H9 (cell line): ENCODE results near the gene RASSF8. TPM values are rescaled to one million over a fixed set of nuclear protein-coding genes. Genes with fewer than 3 reads are reported as not detected.

Experiments
- DNase-seq: peaks from one replicate; pipeline ENCODE4 v3.0.0-alpha.2; 2017
- H2AFZ ChIP-seq: one replicate; pipeline ENCODE4 v1.6.1; 2013; ENCODE audit warnings: mild to moderate bottlenecking, low read length, control low read depth, moderate library complexity
- H2AK5ac ChIP-seq: 2 replicates; pipeline ENCODE4 v1.6.1; 2013; ENCODE audit warnings: low read length, control low read depth, mixed read lengths; ENCODE audit not compliant: insufficient read length
- H2BK120ac ChIP-seq: one replicate; pipeline ENCODE4 v1.6.1; 2013; ENCODE audit warnings: low read depth, mild to moderate bottlenecking, low read length, control low read depth, inconsistent platforms; ENCODE audit not compliant: poor library complexity, severe bottlenecking
- H2BK12ac ChIP-seq: 2 replicates; pipeline ENCODE4 v1.6.1; 2013; ENCODE audit warnings: low read length, control low read depth, mixed read lengths, low read depth; ENCODE audit not compliant: insufficient read length
- H2BK15ac ChIP-seq: 2 replicates; pipeline ENCODE4 v1.6.1; 2013; ENCODE audit warnings: low read depth, low read length, control low read depth
- H2BK20ac ChIP-seq: one replicate; pipeline ENCODE4 v1.6.1; 2013; ENCODE audit warnings: low read depth, mild to moderate bottlenecking, low read length, control low read depth, inconsistent platforms; ENCODE audit not compliant: poor library complexity, severe bottlenecking
- H2BK5ac ChIP-seq: 2 replicates; pipeline ENCODE4 v1.6.1; 2013; ENCODE audit warnings: low read length, control low read depth, mixed read lengths; ENCODE audit not compliant: insufficient read length
- H3K14ac ChIP-seq: 2 replicates; pipeline ENCODE4 v1.6.1; 2013; ENCODE audit warnings: low read length, control low read depth; ENCODE audit not compliant: insufficient read depth
- H3K18ac ChIP-seq: 2 replicates; pipeline ENCODE4 v1.6.1; 2013; ENCODE audit warnings: low read depth, mild to moderate bottlenecking, mixed read lengths, low read length, control low read depth; ENCODE audit not compliant: insufficient read length
- H3K23ac ChIP-seq: 2 replicates; pipeline ENCODE4 v1.6.1; 2013; ENCODE audit warnings: low read length, control low read depth, mixed read lengths, low read depth; ENCODE audit not compliant: insufficient read length
- H3K23me2 ChIP-seq: 2 replicates; pipeline ENCODE4 v1.6.1; 2013; ENCODE audit warnings: low read depth, mild to moderate bottlenecking, mixed read lengths, low read length, control low read depth; ENCODE audit not compliant: insufficient read length, poor library complexity, severe bottlenecking
- H3K27ac ChIP-seq: 2 replicates; pipeline ENCODE4 v1.5.1; 2013; ENCODE audit warnings: low read length, control low read depth, mixed read lengths, low read depth; ENCODE audit not compliant: insufficient read length
- H3K27me3 ChIP-seq: 2 replicates; pipeline ENCODE4 v1.6.1; 2013; ENCODE audit warnings: low read length, control low read depth, inconsistent platforms; ENCODE audit not compliant: insufficient read depth
- H3K4ac ChIP-seq: 2 replicates; pipeline ENCODE4 v1.6.1; 2013; ENCODE audit warnings: low read depth, mild to moderate bottlenecking, control low read depth, inconsistent platforms, low read length, moderate library complexity
- H3K4me1 ChIP-seq: 2 replicates; pipeline ENCODE4 v1.6.1; 2013; ENCODE audit warnings: low read length, control low read depth, inconsistent platforms; ENCODE audit not compliant: insufficient read depth
- H3K4me2 ChIP-seq: 2 replicates; pipeline ENCODE4 v1.6.1; 2013; ENCODE audit warnings: low read length, control low read depth, mixed read lengths; ENCODE audit not compliant: insufficient read length, insufficient read depth
- H3K56ac ChIP-seq: 2 replicates; pipeline ENCODE4 v1.6.1; 2013; ENCODE audit warnings: low read depth, mild to moderate bottlenecking, mixed read lengths, low read length, control low read depth; ENCODE audit not compliant: insufficient read length
- H3K79me1 ChIP-seq: 2 replicates; pipeline ENCODE4 v1.6.1; 2013; ENCODE audit warnings: low read depth, mild to moderate bottlenecking, moderate library complexity, low read length, control low read depth, inconsistent platforms; ENCODE audit not compliant: insufficient read depth, poor library complexity, severe bottlenecking
- H3K79me2 ChIP-seq: 2 replicates; pipeline ENCODE4 v1.6.1; 2013; ENCODE audit warnings: low read length, control low read depth, inconsistent platforms; ENCODE audit not compliant: insufficient read depth
- H3K9ac ChIP-seq: 2 replicates; pipeline ENCODE4 v1.6.1; 2013; ENCODE audit warnings: low read length, control low read depth, mixed read lengths; ENCODE audit not compliant: insufficient read length; ENCODE audit errors: extremely low read depth
- H3K9me3 ChIP-seq: one replicate; pipeline ENCODE4 v1.6.1; 2013; ENCODE audit warnings: low read depth, low read length, inconsistent platforms; ENCODE audit not compliant: control insufficient read depth
- H3T11ph ChIP-seq: one replicate; pipeline ENCODE4 v1.6.1; 2013; ENCODE audit warnings: mild to moderate bottlenecking, low read length, control low read depth, inconsistent platforms
- H4K20me1 ChIP-seq: one replicate; pipeline ENCODE4 v1.6.1; 2013; ENCODE audit not compliant: control insufficient read depth, insufficient read length, insufficient read depth
- H4K5ac ChIP-seq: 2 replicates; pipeline ENCODE4 v1.6.1; 2013; ENCODE audit warnings: low read depth, mild to moderate bottlenecking, mixed read lengths, low read length, control low read depth; ENCODE audit not compliant: insufficient read length
- H4K8ac ChIP-seq: replicated peaks from 2 replicates; pipeline ENCODE4 v1.6.1; 2013; ENCODE audit warnings: low read length, control low read depth, mixed read lengths, low read depth; ENCODE audit not compliant: insufficient read length
- H4K91ac ChIP-seq: 2 replicates; pipeline ENCODE4 v1.6.1; 2013; ENCODE audit warnings: low read depth, mild to moderate bottlenecking, moderate library complexity, mixed read lengths, low read length, control low read depth; ENCODE audit not compliant: insufficient read length
- H3K27ac Mint-ChIP-seq, 3 experiments: 2 replicates in 2 of 3; 3 replicates in 1 of 3; pipeline ENCODE4 v1.8.0; 2020 to 2021; ENCODE audit warnings: mixed read lengths in 3 of 3, mild to moderate bottlenecking in 1 of 3, moderate library complexity in 1 of 3
- H3K27me3 Mint-ChIP-seq: 2 replicates; pipeline ENCODE4 v1.8.0; 2021; ENCODE audit warnings: low read depth, mild to moderate bottlenecking, moderate library complexity, mixed read lengths
- H3K36me3 Mint-ChIP-seq, 3 experiments: 2 replicates in 2 of 3; 3 replicates in 1 of 3; pipeline ENCODE4 v1.8.0; 2020 to 2021; ENCODE audit warnings: low read depth in 3 of 3, mixed read lengths in 3 of 3; ENCODE audit not compliant: insufficient read depth in 1 of 3
- H3K4me1 Mint-ChIP-seq, 2 experiments: 2 replicates each; pipeline ENCODE4 v1.8.0; 2020; ENCODE audit warnings: mixed read lengths in 2 of 2
- H3K4me3 Mint-ChIP-seq, 2 experiments: 2 replicates in 1 of 2; 3 replicates in 1 of 2; pipeline ENCODE4 v1.8.0; 2020 to 2021; ENCODE audit warnings: mild to moderate bottlenecking in 2 of 2, mixed read lengths in 2 of 2, moderate library complexity in 1 of 2
- H3K9me3 Mint-ChIP-seq, 2 experiments: 2 replicates in 1 of 2; 3 replicates in 1 of 2; pipeline ENCODE4 v1.8.0; 2020; ENCODE audit warnings: mild to moderate bottlenecking in 2 of 2, mixed read lengths in 2 of 2, moderate library complexity in 1 of 2
- WGBS: extraction: QIAGEN DNeasy Blood & Tissue Kit; methylation state at CpG from one replicate; pipeline ENCODE4 v1.1.7; 2013; ENCODE audit warnings: missing lambda C conversion rate, low lambda C conversion rate, mixed read lengths; ENCODE audit not compliant: insufficient read length; ENCODE audit errors: extremely low coverage; 5-methylcytosine and 5-hydroxymethylcytosine counted together
- total RNA-seq: library from RNA; stranded (reverse); gene quantifications from 2 replicates; pipeline ENCODE4 v1.2.1, GENCODE V29; 2021
- TF ChIP-seq, protein P1 (sequence below): fragments of 200-600 bp; sonication (generic); conservative IDR thresholded peaks from 3 replicates; pipeline ENCODE4 v1.8.0; 2021; ENCODE audit warnings: antibody characterized with exemption, mild to moderate bottlenecking

RASSF8 gene
- total RNA-seq, 1 experiment from 2014 or later = 38.8 TPM

DNA sequence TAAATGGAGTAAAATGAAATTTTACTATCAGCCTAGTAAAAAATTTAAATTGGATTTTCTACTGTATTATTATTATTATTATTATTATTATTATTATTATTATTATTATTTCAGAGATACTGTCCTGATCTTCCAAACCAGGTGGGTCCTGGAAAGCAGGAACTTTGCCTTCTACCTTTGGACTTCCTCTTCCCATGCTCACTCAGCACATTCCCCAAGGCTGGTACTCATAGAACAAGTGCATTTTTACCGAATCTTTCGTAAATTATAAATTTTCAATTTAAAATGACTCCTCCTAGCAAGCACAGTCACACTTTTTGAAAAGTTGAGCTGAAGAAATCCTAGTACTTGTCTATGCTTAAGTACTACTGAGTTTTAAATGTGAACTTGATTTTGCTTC, 136.7 kb downstream of the RASSF8 start:
- Histone ChIP-seq H3K4ac (no peak overlapping the region), H3K23me2 (no peaks in the 10 kb centered on the region), H3K9me3 (no peaks in the 10 kb centered on the region), H3K4me1 (no peaks in the 10 kb centered on the region), H3K56ac (no peak overlapping the region), H2BK120ac (no peak overlapping the region), H4K91ac (no peak overlapping the region), H2BK12ac (no peak overlapping the region), H4K8ac (no peak overlapping the region), H2AK5ac (no peak overlapping the region), H3K23ac (no peak overlapping the region), H2BK5ac (no peak overlapping the region), H3K9ac (no peak overlapping the region), H2BK20ac (no peak overlapping the region), H3K27me3 (no peaks in the 10 kb centered on the region), H3K79me2 (no peaks in the 10 kb centered on the region), H3K4me2 (no peak overlapping the region), H2BK15ac (no peak overlapping the region), H2AFZ (no peak overlapping the region), H3T11ph (no peak overlapping the region), H3K14ac (no peak overlapping the region), H3K79me1 (no peaks in the 10 kb centered on the region), H4K5ac (no peak overlapping the region), H3K27ac (no peak overlapping the region), H4K20me1 (no peaks in the 10 kb centered on the region), H3K18ac (no peak overlapping the region)
- Mint-ChIP-seq H3K27me3 (peaks cover 1% of the 10 kb centered on the region; the same call in 1 of the 2 replicates), H3K9me3 (no peaks in the 10 kb centered on the region), H3K27ac (no peak overlapping the region), H3K4me1 (peaks cover 3 to 4% of the 10 kb centered on the region in 2 experiments; a peak in 2 of 4 replicates), H3K36me3 (no peaks in the 10 kb centered on the region), H3K4me3 (no peak overlapping the region)
- TF ChIP-seq, protein P1, sequence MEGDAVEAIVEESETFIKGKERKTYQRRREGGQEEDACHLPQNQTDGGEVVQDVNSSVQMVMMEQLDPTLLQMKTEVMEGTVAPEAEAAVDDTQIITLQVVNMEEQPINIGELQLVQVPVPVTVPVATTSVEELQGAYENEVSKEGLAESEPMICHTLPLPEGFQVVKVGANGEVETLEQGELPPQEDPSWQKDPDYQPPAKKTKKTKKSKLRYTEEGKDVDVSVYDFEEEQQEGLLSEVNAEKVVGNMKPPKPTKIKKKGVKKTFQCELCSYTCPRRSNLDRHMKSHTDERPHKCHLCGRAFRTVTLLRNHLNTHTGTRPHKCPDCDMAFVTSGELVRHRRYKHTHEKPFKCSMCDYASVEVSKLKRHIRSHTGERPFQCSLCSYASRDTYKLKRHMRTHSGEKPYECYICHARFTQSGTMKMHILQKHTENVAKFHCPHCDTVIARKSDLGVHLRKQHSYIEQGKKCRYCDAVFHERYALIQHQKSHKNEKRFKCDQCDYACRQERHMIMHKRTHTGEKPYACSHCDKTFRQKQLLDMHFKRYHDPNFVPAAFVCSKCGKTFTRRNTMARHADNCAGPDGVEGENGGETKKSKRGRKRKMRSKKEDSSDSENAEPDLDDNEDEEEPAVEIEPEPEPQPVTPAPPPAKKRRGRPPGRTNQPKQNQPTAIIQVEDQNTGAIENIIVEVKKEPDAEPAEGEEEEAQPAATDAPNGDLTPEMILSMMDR = no peak
- no CpG with 5 or more reads among the region's 2 CpGs for WGBS
- no peak for DNase-seq
